Gastrocnemius medialis (tissue), 4 donors: ENCODE results near the gene CCNT2. TPM values are rescaled to one million over a fixed set of nuclear protein-coding genes. Genes with fewer than 3 reads are reported as not detected.

Experiments used
- ATAC-seq, 2 donors: fragments of 150-250 bp; one replicate each; pipeline ENCODE4 v1.9.1; 2016
- DNase-seq, 2 donors: peaks; one replicate each; pipeline ENCODE4 v3.0.0-alpha.2; 2019
- H3K27ac ChIP-seq, 4 donors: fragments of 200-600 bp; sonication (generic); 1 replicate in 1 of 4; 2 replicates in 3 of 4; pipeline ENCODE4 v1.5.1; 2016 to 2018; ENCODE audit warnings: mild to moderate bottlenecking in 2 of 4, moderate library complexity in 1 of 4
- H3K27me3 ChIP-seq, 3 donors: fragments of 200-600 bp; sonication (generic) in 2 of 3; 1 replicate in 1 of 3; 2 replicates in 2 of 3; pipeline versions ENCODE4 v1.5.1 to v1.6.0; 2016 to 2019; ENCODE audit warnings: mild to moderate bottlenecking in 1 of 3, moderate library complexity in 1 of 3
- H3K36me3 ChIP-seq, 2 donors: fragments of 200-600 bp; sonication (generic) in 1 of 2; one replicate each; pipeline ENCODE4 v1.5.1; 2017 to 2018
- H3K4me1 ChIP-seq, 2 donors: fragments of 200-600 bp; sonication (generic) in 1 of 2; one replicate each; pipeline ENCODE4 v1.5.1; 2016 to 2017; ENCODE audit warnings: mild to moderate bottlenecking in 2 of 2
- H3K4me3 ChIP-seq, 4 donors: fragments of 200-600 bp; sonication (generic) in 3 of 4; 1 replicate in 1 of 4; 2 replicates in 3 of 4; pipeline ENCODE4 v1.5.1; 2016 to 2019; ENCODE audit warnings: mild to moderate bottlenecking in 2 of 4
- H3K9me3 ChIP-seq, 3 donors: fragments of 200-600 bp; sonication (generic) in 2 of 3; 1 replicate in 1 of 3; 2 replicates in 2 of 3; pipeline ENCODE4 v1.5.1; 2016 to 2019
- CTCF ChIP-seq, 5 experiments: fragments of 450-650 bp in 3 of 5; fragments of 200-600 bp in 2 of 5; sonication (generic) in 2 of 5; IDR thresholded peaks in 4 of 5; conservative IDR thresholded peaks in 1 of 5; 1 replicate in 4 of 5; 2 replicates in 1 of 5; pipeline ENCODE4 v1.5.1; 2016 to 2019; ENCODE audit warnings: antibody characterized with exemption in 5 of 5, mild to moderate bottlenecking in 3 of 5, moderate library complexity in 3 of 5
- POLR2A ChIP-seq, 2 donors: fragments of 450-650 bp; IDR thresholded peaks; one replicate each; pipeline ENCODE4 v1.6.1; 2017; ENCODE audit warnings: antibody characterized with exemption in 2 of 2, mild to moderate bottlenecking in 2 of 2, moderate library complexity in 2 of 2
- in situ Hi-C, 4 donors: fragments of 200-750 bp; cut with MboI; loops; one replicate each; pipeline versions ENCODE4 v1.15.0 to v1.8.0; 2017; ENCODE audit warnings: low sequenced_read_pairs in 4 of 4
- intact Hi-C: fragments of 100-400 bp; cut with DNase I; formaldehyde crosslinking; loops from one replicate; pipeline ENCODE4 v1.15.1; 2023; ENCODE audit warnings: low total_unique reads
- total RNA-seq, 4 donors: library from RNA; depleted of rRNA; stranded (reverse); fragments of >200 nt; gene quantifications; one replicate each; pipeline versions ENCODE4 v1.1.0 to v1.2.3, GENCODE V29; 2016

Gene CCNT2
- total RNA-seq, 4 donors from 2014 or later = 11.6 to 28.4 (median 18.6) TPM

- Histone ChIP-seq H3K4me3 (no peak overlapping the region), H3K9me3 (no peaks in the 10 kb centered on the region), H3K36me3 (no peaks in the 10 kb centered on the region), H3K27ac (no peak overlapping the region), H3K27me3 (no peaks in the 10 kb centered on the region), H3K4me1 (no peaks in the 10 kb centered on the region)
- no peak for DNase-seq
- intact Hi-C loops (no loop called here), in situ Hi-C loops (loop anchor here in 2 of 4 donors (25.0 kb wide), 1 partner anchor 420 kb away; no protein-coding TSS in a partner anchor)
- TF ChIP-seq POLR2A (IDR thresholded peaks at IDR 0.05) = no peak
- TF ChIP-seq CTCF (IDR thresholded peaks at IDR 0.05 in 4 of 5, conservative IDR thresholded peaks at IDR 0.05 in 1 of 5) = no peak
- no peak for ATAC-seq
Observed at GRCh38 chr2:134882773-134883172, 35.8 kb upstream of the CCNT2 start.

- Histone ChIP-seq H3K4me3 (no peak overlapping the region), H3K27me3 (no peaks in the 10 kb centered on the region), H3K4me1 (no peaks in the 10 kb centered on the region), H3K36me3 (no peaks in the 10 kb centered on the region), H3K9me3 (no peaks in the 10 kb centered on the region), H3K27ac (no peak overlapping the region)
- TF ChIP-seq POLR2A (IDR thresholded peaks at IDR 0.05) = no peak
- TF ChIP-seq CTCF (IDR thresholded peaks at IDR 0.05 in 4 of 5, conservative IDR thresholded peaks at IDR 0.05 in 1 of 5) = no peak
- intact Hi-C loops = no loop called here
- DNase-seq (no peak), ATAC-seq (no peak)
- in situ Hi-C loops = loop anchor here in 2 of 4 donors (25.0 kb wide), 1 partner anchor 421 kb away; no protein-coding TSS in a partner anchor
Observed at GRCh38 chr2:134883552-134884293, 34.9 kb upstream of the CCNT2 start.

GRCh38 chr2:134884435-134884834 lies 34.2 kb upstream of the CCNT2 start:
- TF ChIP-seq POLR2A (IDR thresholded peaks at IDR 0.05) = no peak
- no peak for TF ChIP-seq CTCF (IDR thresholded peaks at IDR 0.05 in 4 of 5, conservative IDR thresholded peaks at IDR 0.05 in 1 of 5)
- Histone ChIP-seq H3K36me3 (no peaks in the 10 kb centered on the region), H3K27ac (no peak overlapping the region), H3K4me3 (no peak overlapping the region), H3K27me3 (no peaks in the 10 kb centered on the region), H3K4me1 (no peaks in the 10 kb centered on the region), H3K9me3 (no peaks in the 10 kb centered on the region)
- ATAC-seq = no peak
- in situ Hi-C loops = loop anchor here in 2 of 4 donors (25.0 kb wide), 1 partner anchor 422 kb away; no protein-coding TSS in a partner anchor
- DNase-seq = no peak
- intact Hi-C loops = no loop called here

- intact Hi-C loops (no loop called here), in situ Hi-C loops (loop anchor here in 2 of 4 donors (25.0 kb wide), 1 partner anchor 430 kb away; no protein-coding TSS in a partner anchor)
- no peak overlapping the region for H3K4me3 ChIP-seq
- H3K36me3 ChIP-seq = no peaks in the 10 kb centered on the region
- no peak overlapping the region for H3K27ac ChIP-seq
- ATAC-seq (no peak), DNase-seq (no peak)
- H3K9me3 ChIP-seq = no peaks in the 10 kb centered on the region
- no peak for TF ChIP-seq CTCF (IDR thresholded peaks at IDR 0.05 in 4 of 5, conservative IDR thresholded peaks at IDR 0.05 in 1 of 5)
- no peak for TF ChIP-seq POLR2A (IDR thresholded peaks at IDR 0.05)
- H3K27me3 ChIP-seq = no peaks in the 10 kb centered on the region
- no peaks in the 10 kb centered on the region for H3K4me1 ChIP-seq
Observed at GRCh38 chr2:134892282-134893035, 26.2 kb upstream of the CCNT2 start.
